Endometrial microvascular endothelial cells (primary cell): ENCODE measurements around the gene UBAP1L. TPM values are rescaled to one million over a fixed set of nuclear protein-coding genes. Genes with fewer than 3 reads are reported as not detected.
"Not testable (repeated sequence)": the region's sequence is repeated elsewhere in the genome, so short reads cannot be mapped to it uniquely, and the experiment has no call there.

Source experiments
- in situ Hi-C: cut with HindIII; loops from 2 replicates; pipeline ENCODE4 v1.10.0; 2017; ENCODE audit warnings: low sequenced_read_pairs, low pct_unique_long_range_greater_than_20kb; ENCODE audit errors: inconsistent ontology term
- total RNA-seq: library from RNA; depleted of rRNA; stranded (reverse); fragments of >200 nt; gene quantifications from one replicate; pipeline ENCODE4 v1.2.3, GENCODE V29; 2015; ENCODE audit errors: inconsistent ontology term

UBAP1L gene
- total RNA-seq, 1 donor from 2014 or later: 0.65 TPM

GRCh38 chr15:65101891-65102708 lies 12.9 kb downstream of the UBAP1L start:
- in situ Hi-C loops: no loop called here

- in situ Hi-C loops: no loop called here
Observed at GRCh38 chr15:65101411-65101890, 13.5 kb downstream of the UBAP1L start.

GRCh38 chr15:65100442-65100841 lies 14.6 kb downstream of the UBAP1L start:
- in situ Hi-C loops: no loop called here

- in situ Hi-C loops: not testable (repeated sequence)
Observed at GRCh38 chr15:65099801-65100200, 15.2 kb downstream of the UBAP1L start.

GRCh38 chr15:65099336-65099735 lies 15.7 kb downstream of the UBAP1L start:
- in situ Hi-C loops: no loop called here

GRCh38 chr15:65097651-65098263 lies 17.2 kb downstream of the UBAP1L start:
- in situ Hi-C loops: no loop called here

DNA sequence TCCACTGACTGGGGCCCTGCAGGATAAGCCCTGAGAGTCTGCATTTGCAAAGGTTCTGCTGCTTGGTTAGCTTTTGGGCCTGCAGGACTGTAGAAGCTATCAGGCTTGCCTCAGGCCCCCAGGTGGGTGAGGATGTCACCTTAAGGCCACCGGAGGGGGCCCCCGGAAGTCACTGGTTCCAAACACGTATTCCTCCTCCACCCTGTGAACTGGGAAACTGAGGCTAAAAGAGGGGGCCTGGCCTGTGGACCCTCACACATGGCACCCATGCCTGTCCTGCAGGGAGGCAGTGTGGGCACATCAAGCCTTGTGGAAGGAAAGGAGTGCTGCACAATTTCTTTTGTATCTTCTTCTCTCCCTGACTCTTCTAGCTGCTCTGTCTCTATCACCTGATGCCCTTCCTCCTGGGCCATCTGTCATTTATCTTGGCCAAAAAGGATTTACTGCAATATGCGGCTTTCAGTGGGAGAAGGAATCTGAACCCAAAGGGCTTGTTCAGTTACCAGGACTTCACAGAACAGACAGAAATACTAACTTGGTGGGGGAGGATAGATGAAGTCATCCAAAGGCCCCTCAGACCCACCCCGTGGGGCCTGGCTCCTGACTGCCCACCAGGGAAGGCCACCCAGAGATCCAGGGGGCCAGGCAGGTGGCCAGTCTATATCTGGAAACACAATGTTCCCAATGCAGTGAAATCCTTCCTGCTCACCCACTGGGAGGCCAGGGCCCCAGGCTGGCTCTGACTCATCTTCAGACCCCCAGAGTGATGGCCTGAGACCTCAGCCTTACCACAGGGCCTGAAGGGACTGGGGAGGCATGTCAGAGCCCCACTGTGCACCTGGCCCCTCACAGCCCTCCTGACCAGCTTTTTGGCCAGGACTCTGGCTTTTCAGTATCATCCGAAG lies 18.3 kb downstream of the UBAP1L start:
- in situ Hi-C loops: no loop called here

DNA sequence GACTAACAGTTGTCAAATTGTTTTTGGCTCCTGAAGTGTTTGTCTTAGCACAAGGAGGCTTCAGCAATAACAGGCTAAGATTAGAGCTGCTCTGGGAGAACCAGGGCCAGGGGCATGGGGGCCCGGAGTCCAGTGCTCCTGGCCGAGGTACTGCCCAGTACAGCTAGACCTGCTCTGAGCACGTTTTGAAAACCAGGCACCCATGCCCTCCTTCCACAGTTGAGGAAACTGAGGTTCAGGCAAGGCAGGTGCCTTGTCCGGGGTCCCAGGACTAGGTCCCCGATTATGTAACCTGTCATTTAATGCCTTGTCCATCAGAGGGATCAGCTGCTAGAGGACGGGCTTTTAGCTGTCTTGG lies 19.3 kb downstream of the UBAP1L start:
- in situ Hi-C loops: no loop called here

GRCh38 chr15:65095011-65095746 lies 19.8 kb downstream of the UBAP1L start:
- in situ Hi-C loops: no loop called here

DNA sequence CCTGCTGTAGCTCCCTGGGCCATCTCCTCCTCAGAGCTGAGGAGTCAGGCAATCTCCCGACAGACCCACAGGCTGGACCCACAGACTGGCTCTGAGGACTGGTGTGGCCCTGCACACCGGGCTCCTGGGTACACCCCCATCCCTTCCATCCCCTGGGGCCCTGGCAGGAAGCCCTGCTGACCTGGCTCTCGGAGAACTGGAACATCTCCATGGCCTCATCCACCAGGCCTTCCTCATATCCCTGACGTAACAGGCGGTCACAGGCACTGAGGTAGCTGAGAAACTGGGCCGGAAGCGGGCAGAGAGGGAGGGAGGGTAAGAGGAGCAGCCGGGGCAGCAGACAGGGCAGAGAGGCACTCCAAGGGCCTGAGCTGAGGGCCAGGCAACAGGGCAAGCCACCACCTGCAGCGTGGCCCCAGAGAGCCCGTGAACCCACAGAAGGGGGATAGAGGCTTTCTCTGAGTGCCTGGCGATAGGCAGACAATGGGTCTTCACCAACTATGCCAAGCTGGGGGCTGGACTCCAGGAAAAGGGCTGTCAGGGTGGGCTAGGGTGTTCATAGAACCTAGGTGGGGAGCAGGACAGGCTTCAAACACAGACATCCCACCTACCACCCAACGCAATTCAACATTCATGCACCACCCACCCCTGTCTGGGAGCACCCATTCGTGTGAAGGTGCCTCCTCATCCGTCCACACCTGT lies 20.6 kb downstream of the UBAP1L start:
- in situ Hi-C loops: no loop called here

DNA sequence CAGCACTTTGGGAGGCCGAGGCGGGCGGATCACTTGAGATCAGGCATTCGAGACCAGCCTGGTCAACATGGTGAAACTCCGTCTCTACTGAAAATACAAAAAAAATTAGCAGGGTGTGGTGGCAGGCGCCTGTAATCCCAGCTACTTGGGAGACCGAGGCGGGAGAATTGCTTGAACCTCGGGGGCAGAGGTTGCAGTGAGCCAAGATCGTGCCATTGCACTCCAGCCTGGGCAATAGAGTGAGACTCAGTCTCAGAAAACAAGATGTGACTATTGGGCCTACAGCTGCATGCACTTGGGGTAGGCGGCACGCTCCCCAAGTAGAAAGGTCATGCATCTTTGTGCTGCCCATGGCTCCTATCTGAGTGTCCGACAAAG lies 21.2 kb downstream of the UBAP1L start:
- in situ Hi-C loops: not testable (repeated sequence)

GRCh38 chr15:65092911-65093792 lies 21.8 kb downstream of the UBAP1L start:
- in situ Hi-C loops: no loop called here

DNA sequence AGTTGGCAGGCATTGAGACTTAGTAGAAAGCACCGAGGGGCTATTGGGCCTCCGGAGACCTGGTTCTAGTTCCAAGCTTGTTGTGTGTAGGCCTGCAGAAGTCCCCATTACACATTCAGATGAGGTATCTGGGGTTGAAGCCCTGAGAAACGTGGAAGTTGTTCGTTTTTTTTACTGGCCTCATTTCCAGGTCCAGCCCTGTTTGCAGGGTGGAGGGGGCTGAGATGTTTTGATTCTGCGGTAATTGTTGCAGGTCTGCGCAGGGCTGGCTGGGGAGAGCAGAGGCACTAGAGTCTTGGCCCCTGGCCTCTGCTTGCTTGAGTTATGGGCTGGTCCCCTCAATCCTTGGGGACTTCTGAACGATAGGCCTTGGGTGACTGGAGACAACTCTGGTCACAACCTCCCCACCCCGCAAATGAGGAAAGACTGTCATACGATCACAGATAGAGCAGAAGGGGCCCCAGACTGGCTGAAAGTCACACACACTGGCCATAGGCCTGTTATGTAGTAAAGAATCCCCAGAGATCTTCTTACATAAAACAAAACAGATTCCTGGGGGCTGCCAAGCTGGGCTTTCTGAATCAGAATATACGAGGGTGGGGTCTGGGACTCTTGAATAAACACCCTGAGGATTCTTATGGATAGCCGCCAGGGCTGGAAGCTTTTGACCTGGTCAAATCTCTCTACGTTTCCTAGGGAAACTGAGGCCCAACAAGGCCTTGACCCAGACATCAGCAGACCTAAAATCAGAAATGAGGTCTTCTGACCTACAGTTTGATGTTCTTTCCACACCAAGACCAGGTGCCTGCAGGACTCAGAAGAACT lies 22.8 kb downstream of the UBAP1L start:
- in situ Hi-C loops: no loop called here

DNA sequence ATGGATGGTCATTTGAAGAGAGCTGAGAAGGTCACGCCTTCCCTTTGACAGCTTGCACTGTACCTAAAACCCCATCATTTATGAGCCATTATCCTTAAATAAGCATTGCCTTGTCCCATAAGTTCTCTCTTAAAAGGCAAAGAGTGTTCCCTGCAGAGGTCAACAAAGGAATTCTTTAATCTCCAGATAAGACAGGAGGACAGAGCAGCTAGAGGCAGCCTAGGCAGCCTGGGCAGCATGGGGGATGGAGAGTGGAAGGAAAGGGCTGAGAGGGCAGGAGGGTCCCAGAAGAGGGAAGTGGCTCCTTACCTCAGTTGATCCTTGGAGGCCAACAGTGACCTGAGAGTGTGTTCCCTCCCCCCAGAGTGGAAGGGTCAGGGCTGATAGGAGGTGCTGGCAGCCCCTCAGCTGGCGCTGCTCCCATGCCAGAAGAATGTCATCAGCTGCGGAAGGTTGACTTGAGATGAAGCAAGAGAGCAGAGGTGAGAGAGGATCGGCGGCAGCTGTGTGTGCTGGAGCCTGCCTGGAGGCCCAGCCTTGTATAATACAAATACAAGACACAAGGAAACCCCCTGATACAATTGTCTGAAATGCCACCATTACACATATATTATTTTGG lies 25.7 kb downstream of the UBAP1L start:
- in situ Hi-C loops: no loop called here

- in situ Hi-C loops: no loop called here
Observed at GRCh38 chr15:65088643-65089021, 26.4 kb downstream of the UBAP1L start.
